ENCODE data around the gene EOLA1.
"Not testable (repeated sequence)": the region's sequence is repeated elsewhere in the genome, so short reads cannot be mapped to it uniquely, and the experiment has no call there.

Gene EOLA1

GRCh38 chrX:149563359-149563758 is 22.5 kb downstream of the EOLA1 start:
- no peaks in the 10 kb centered on the region for H3K27me3 ChIP-seq (ENCODE audit: control insufficient read depth in 2 of 2, insufficient read depth in 2 of 2, low read length in 2 of 2)
- no peak overlapping the region for H3K4me3 ChIP-seq (ENCODE audit: low read length in 2 of 2)
- H3K27ac ChIP-seq (ENCODE audit: low read depth in 2 of 2, low read length in 2 of 2), result no peak overlapping the region
- no peaks in the 10 kb centered on the region for H3K36me3 ChIP-seq (ENCODE audit: control insufficient read depth in 2 of 2, insufficient read depth in 2 of 2, low read length in 2 of 2)
- H3K4me1 ChIP-seq (ENCODE audit: control insufficient read depth in 2 of 2, insufficient read depth in 2 of 2, low read length in 2 of 2), result no peaks in the 10 kb centered on the region
- no peak overlapping the region for H3K9ac ChIP-seq (ENCODE audit: low read depth in 1 of 2, low read length in 2 of 2)
- H3K9me3 ChIP-seq (ENCODE audit: control insufficient read depth in 2 of 2, low read length in 2 of 2), result no peaks in the 10 kb centered on the region

GRCh38 chrX:149567621-149568417 is 27.0 kb downstream of the EOLA1 start:
- Histone ChIP-seq H3K27ac (ENCODE audit: low read depth in 2 of 2, low read length in 2 of 2) (no peak overlapping the region), H3K9ac (ENCODE audit: low read depth in 1 of 2, low read length in 2 of 2) (no peak overlapping the region), H3K9me3 (ENCODE audit: control insufficient read depth in 2 of 2, low read length in 2 of 2) (no peaks in the 10 kb centered on the region), H3K36me3 (ENCODE audit: control insufficient read depth in 2 of 2, insufficient read depth in 2 of 2, low read length in 2 of 2) (no peaks in the 10 kb centered on the region), H3K4me1 (ENCODE audit: control insufficient read depth in 2 of 2, insufficient read depth in 2 of 2, low read length in 2 of 2) (no peaks in the 10 kb centered on the region), H3K27me3 (ENCODE audit: control insufficient read depth in 2 of 2, insufficient read depth in 2 of 2, low read length in 2 of 2) (no peaks in the 10 kb centered on the region), H3K4me3 (ENCODE audit: low read length in 2 of 2) (no peak overlapping the region)

DNA sequence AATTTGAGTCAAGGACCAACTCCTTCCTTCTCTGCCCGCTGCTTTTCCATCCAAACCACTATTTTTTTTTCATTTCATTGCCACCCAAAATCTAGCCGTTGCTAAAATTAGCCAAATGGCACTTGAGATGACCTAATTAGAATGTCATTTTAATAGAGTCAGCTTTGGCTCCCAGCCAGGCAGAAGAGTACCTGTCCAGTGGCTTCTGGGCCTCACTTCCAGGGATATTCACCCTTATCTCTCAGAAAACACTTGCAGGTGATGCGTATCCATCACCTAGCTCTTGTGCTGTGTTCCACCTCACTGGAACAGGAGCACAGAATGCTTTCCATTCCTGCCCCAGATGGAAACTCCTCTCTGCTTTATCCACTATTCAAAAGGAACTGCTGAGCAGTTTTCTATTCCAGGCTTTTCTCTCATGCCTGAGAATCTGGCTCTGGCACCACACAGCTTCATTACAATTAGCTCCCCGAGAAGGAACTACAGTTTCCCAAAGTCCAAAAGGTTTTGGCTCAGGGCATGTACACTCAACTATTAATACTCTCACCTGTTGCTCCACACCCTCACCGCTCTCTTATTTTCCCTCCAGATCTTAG is 28.0 kb downstream of the EOLA1 start:
- Histone ChIP-seq H3K27me3 (ENCODE audit: control insufficient read depth in 2 of 2, insufficient read depth in 2 of 2, low read length in 2 of 2) (no peaks in the 10 kb centered on the region), H3K27ac (ENCODE audit: low read depth in 2 of 2, low read length in 2 of 2) (no peak overlapping the region), H3K4me1 (ENCODE audit: control insufficient read depth in 2 of 2, insufficient read depth in 2 of 2, low read length in 2 of 2) (no peaks in the 10 kb centered on the region), H3K36me3 (ENCODE audit: control insufficient read depth in 2 of 2, insufficient read depth in 2 of 2, low read length in 2 of 2) (no peaks in the 10 kb centered on the region), H3K9ac (ENCODE audit: low read depth in 1 of 2, low read length in 2 of 2) (no peak overlapping the region), H3K4me3 (ENCODE audit: low read length in 2 of 2) (no peak overlapping the region), H3K9me3 (ENCODE audit: control insufficient read depth in 2 of 2, low read length in 2 of 2) (no peaks in the 10 kb centered on the region)

GRCh38 chrX:149569770-149570169 is 29.0 kb downstream of the EOLA1 start:
- no peak overlapping the region for H3K9ac ChIP-seq (ENCODE audit: low read depth in 1 of 2, low read length in 2 of 2)
- no peak overlapping the region for H3K27ac ChIP-seq (ENCODE audit: low read depth in 2 of 2, low read length in 2 of 2)
- no peak overlapping the region for H3K4me3 ChIP-seq (ENCODE audit: low read length in 2 of 2)
- no peaks in the 10 kb centered on the region for H3K9me3 ChIP-seq (ENCODE audit: control insufficient read depth in 2 of 2, low read length in 2 of 2)
- no peaks in the 10 kb centered on the region for H3K27me3 ChIP-seq (ENCODE audit: control insufficient read depth in 2 of 2, insufficient read depth in 2 of 2, low read length in 2 of 2)
- H3K36me3 ChIP-seq (ENCODE audit: control insufficient read depth in 2 of 2, insufficient read depth in 2 of 2, low read length in 2 of 2), result no peaks in the 10 kb centered on the region
- no peaks in the 10 kb centered on the region for H3K4me1 ChIP-seq (ENCODE audit: control insufficient read depth in 2 of 2, insufficient read depth in 2 of 2, low read length in 2 of 2)

GRCh38 chrX:149570668-149571067 is 29.9 kb downstream of the EOLA1 start:
- H3K27ac ChIP-seq (ENCODE audit: low read depth in 2 of 2, low read length in 2 of 2), result no peak overlapping the region
- H3K4me3 ChIP-seq (ENCODE audit: low read length in 2 of 2), result no peak overlapping the region
- H3K4me1 ChIP-seq (ENCODE audit: control insufficient read depth in 2 of 2, insufficient read depth in 2 of 2, low read length in 2 of 2), result no peaks in the 10 kb centered on the region
- no peak overlapping the region for H3K9ac ChIP-seq (ENCODE audit: low read depth in 1 of 2, low read length in 2 of 2)
- no peaks in the 10 kb centered on the region for H3K27me3 ChIP-seq (ENCODE audit: control insufficient read depth in 2 of 2, insufficient read depth in 2 of 2, low read length in 2 of 2)
- no peaks in the 10 kb centered on the region for H3K36me3 ChIP-seq (ENCODE audit: control insufficient read depth in 2 of 2, insufficient read depth in 2 of 2, low read length in 2 of 2)
- no peaks in the 10 kb centered on the region for H3K9me3 ChIP-seq (ENCODE audit: control insufficient read depth in 2 of 2, low read length in 2 of 2)

DNA sequence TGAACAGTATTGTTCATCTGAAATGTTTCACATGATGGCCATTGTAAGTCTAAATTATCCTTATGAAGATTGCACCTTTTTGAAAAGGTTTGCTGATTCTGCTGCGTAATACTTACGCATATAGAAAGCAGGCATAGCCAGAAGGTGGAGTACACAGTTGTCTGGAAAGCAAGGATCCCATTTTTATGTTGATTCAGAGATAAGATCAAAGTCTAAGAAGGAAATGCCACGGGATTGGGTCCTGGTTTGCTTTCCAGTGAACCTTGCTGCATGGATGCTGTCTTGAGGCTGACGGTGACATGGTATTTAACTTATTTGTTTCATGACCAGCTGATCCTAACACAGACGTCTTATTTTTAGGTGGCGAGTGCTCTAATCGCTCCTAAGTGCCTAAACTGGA is 31.0 kb downstream of the EOLA1 start:
- Histone ChIP-seq H3K27me3 (ENCODE audit: control insufficient read depth in 2 of 2, insufficient read depth in 2 of 2, low read length in 2 of 2) (no peaks in the 10 kb centered on the region), H3K4me1 (ENCODE audit: control insufficient read depth in 2 of 2, insufficient read depth in 2 of 2, low read length in 2 of 2) (no peaks in the 10 kb centered on the region), H3K9me3 (ENCODE audit: control insufficient read depth in 2 of 2, low read length in 2 of 2) (no peaks in the 10 kb centered on the region), H3K27ac (ENCODE audit: low read depth in 2 of 2, low read length in 2 of 2) (no peak overlapping the region), H3K36me3 (ENCODE audit: control insufficient read depth in 2 of 2, insufficient read depth in 2 of 2, low read length in 2 of 2) (no peaks in the 10 kb centered on the region), H3K9ac (ENCODE audit: low read depth in 1 of 2, low read length in 2 of 2) (no peak overlapping the region), H3K4me3 (ENCODE audit: low read length in 2 of 2) (no peak overlapping the region)

GRCh38 chrX:149572743-149573142 is 31.9 kb downstream of the EOLA1 start:
- no peaks in the 10 kb centered on the region for H3K36me3 ChIP-seq (ENCODE audit: control insufficient read depth in 2 of 2, insufficient read depth in 2 of 2, low read length in 2 of 2)
- H3K9ac ChIP-seq (ENCODE audit: low read depth in 1 of 2, low read length in 2 of 2), result no peak overlapping the region
- H3K4me1 ChIP-seq (ENCODE audit: control insufficient read depth in 2 of 2, insufficient read depth in 2 of 2, low read length in 2 of 2), result no peaks in the 10 kb centered on the region
- no peak overlapping the region for H3K27ac ChIP-seq (ENCODE audit: low read depth in 2 of 2, low read length in 2 of 2)
- no peaks in the 10 kb centered on the region for H3K9me3 ChIP-seq (ENCODE audit: control insufficient read depth in 2 of 2, low read length in 2 of 2)
- no peak overlapping the region for H3K4me3 ChIP-seq (ENCODE audit: low read length in 2 of 2)
- no peaks in the 10 kb centered on the region for H3K27me3 ChIP-seq (ENCODE audit: control insufficient read depth in 2 of 2, insufficient read depth in 2 of 2, low read length in 2 of 2)

DNA sequence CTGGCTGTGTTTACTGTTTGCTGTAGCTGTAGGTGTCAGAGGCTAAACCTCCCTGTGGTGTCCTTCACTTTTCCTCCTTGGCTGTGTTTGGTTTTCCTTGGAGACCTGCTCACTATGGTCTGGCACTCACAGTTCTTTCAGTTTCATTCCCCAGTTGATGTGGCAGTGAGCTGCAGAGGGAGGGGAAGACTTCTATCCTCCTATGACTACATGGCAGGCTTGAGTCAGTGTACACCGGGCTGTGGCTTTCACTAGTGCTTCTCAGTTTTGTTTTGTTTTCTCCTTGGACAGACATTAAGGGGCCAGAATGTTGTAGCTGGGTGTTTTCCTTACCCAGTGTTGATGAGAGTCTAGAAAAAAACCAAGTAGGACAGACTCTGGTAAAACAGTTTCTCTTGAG is 32.6 kb downstream of the EOLA1 start:
- H3K9ac ChIP-seq (ENCODE audit: low read depth in 1 of 2, low read length in 2 of 2); H3K36me3 ChIP-seq (ENCODE audit: control insufficient read depth in 2 of 2, insufficient read depth in 2 of 2, low read length in 2 of 2); H3K27ac ChIP-seq (ENCODE audit: low read depth in 2 of 2, low read length in 2 of 2); H3K4me1 ChIP-seq (ENCODE audit: control insufficient read depth in 2 of 2, insufficient read depth in 2 of 2, low read length in 2 of 2); H3K27me3 ChIP-seq (ENCODE audit: control insufficient read depth in 2 of 2, insufficient read depth in 2 of 2, low read length in 2 of 2); H3K9me3 ChIP-seq (ENCODE audit: control insufficient read depth in 2 of 2, low read length in 2 of 2); H3K4me3 ChIP-seq (ENCODE audit: low read length in 2 of 2): not testable (repeated sequence)

- not testable (repeated sequence) for H3K4me3 ChIP-seq (ENCODE audit: low read length in 2 of 2); H3K4me1 ChIP-seq (ENCODE audit: control insufficient read depth in 2 of 2, insufficient read depth in 2 of 2, low read length in 2 of 2); H3K27me3 ChIP-seq (ENCODE audit: control insufficient read depth in 2 of 2, insufficient read depth in 2 of 2, low read length in 2 of 2); H3K9me3 ChIP-seq (ENCODE audit: control insufficient read depth in 2 of 2, low read length in 2 of 2); H3K27ac ChIP-seq (ENCODE audit: low read depth in 2 of 2, low read length in 2 of 2); H3K9ac ChIP-seq (ENCODE audit: low read depth in 1 of 2, low read length in 2 of 2); H3K36me3 ChIP-seq (ENCODE audit: control insufficient read depth in 2 of 2, insufficient read depth in 2 of 2, low read length in 2 of 2)
Observed at GRCh38 chrX:149585631-149586030, 44.8 kb downstream of the EOLA1 start.

DNA sequence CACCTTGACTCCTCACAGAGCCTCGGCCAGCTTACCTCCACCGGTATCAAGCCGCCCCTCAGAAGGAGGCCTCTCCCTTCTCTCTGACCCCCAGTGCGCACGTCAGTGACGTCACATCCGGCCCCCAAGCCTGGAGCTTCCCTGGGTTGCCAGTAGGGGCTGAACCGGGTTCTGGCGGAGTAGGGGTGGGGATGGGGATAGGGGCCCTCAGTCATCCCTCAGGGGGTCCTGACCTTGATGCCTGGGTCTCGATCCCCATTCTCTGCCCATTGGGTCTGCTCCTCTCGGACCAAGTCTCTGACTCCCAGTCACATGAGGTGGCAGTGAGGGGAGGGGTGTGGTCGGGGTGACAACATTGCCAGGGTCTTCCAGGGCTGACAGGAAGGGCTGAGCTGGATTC is 46.5 kb downstream of the EOLA1 start, which contains the start of gene MAGEA9B:
TSS of gene MAGEA9B (minus strand) at position 101 of the 400 bp plus-strand sequence. CDS start 4,280 bp downstream, outside the sequence.
- not testable (repeated sequence) for H3K36me3 ChIP-seq (ENCODE audit: control insufficient read depth in 2 of 2, insufficient read depth in 2 of 2, low read length in 2 of 2); H3K27ac ChIP-seq (ENCODE audit: low read depth in 2 of 2, low read length in 2 of 2); H3K9me3 ChIP-seq (ENCODE audit: control insufficient read depth in 2 of 2, low read length in 2 of 2); H3K9ac ChIP-seq (ENCODE audit: low read depth in 1 of 2, low read length in 2 of 2); H3K4me1 ChIP-seq (ENCODE audit: control insufficient read depth in 2 of 2, insufficient read depth in 2 of 2, low read length in 2 of 2); H3K4me3 ChIP-seq (ENCODE audit: low read length in 2 of 2); H3K27me3 ChIP-seq (ENCODE audit: control insufficient read depth in 2 of 2, insufficient read depth in 2 of 2, low read length in 2 of 2)

All from mucosa of rectum (tissue), 2 donors.